ENCODE data around the gene RGS3.

DNA sequence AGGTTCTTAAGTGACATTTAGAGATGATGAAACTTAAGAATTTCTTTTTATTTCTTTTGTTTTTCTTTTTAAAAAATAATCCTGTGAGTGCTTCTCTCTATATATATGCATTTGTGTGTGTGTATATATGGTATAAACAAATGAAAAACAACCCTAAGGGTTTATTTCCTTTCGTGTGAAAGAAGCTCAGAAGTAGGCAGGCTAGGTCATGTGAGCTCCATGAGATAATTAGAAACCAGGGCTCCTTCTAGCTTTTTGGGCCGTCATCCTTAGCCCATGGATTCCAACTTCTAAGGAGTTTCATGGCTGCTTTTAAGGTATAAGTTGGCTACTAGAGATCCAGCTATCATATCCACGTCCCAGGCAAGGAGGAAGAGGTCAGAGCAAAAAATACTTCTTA, 41.8 kb upstream of the RGS3 start:
- TF ChIP-seq, protein P1, sequence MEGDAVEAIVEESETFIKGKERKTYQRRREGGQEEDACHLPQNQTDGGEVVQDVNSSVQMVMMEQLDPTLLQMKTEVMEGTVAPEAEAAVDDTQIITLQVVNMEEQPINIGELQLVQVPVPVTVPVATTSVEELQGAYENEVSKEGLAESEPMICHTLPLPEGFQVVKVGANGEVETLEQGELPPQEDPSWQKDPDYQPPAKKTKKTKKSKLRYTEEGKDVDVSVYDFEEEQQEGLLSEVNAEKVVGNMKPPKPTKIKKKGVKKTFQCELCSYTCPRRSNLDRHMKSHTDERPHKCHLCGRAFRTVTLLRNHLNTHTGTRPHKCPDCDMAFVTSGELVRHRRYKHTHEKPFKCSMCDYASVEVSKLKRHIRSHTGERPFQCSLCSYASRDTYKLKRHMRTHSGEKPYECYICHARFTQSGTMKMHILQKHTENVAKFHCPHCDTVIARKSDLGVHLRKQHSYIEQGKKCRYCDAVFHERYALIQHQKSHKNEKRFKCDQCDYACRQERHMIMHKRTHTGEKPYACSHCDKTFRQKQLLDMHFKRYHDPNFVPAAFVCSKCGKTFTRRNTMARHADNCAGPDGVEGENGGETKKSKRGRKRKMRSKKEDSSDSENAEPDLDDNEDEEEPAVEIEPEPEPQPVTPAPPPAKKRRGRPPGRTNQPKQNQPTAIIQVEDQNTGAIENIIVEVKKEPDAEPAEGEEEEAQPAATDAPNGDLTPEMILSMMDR (IDR thresholded peaks at IDR 0.05), result no peak
- no peak for TF ChIP-seq POLR2A (IDR thresholded peaks at IDR 0.05)
